NB4 (cell line): ENCODE measurements around the gene RTP1.

Experiments used
- MYC ChIP-seq: IDR thresholded peaks from 2 replicates; pipeline ENCODE4 v1.6.1; 2011; ENCODE audit warnings: low read depth, low read length
- POLR2A ChIP-seq: IDR thresholded peaks from 2 replicates; pipeline ENCODE4 v1.6.1; 2011; ENCODE audit warnings: mild to moderate bottlenecking; ENCODE audit not compliant: insufficient read length; ENCODE audit errors: extremely low read depth
- TF ChIP-seq, protein P1 (sequence below): IDR thresholded peaks from one replicate; pipeline ENCODE4 v1.5.1; 2012; ENCODE audit warnings: low read depth, low read length

DNA sequence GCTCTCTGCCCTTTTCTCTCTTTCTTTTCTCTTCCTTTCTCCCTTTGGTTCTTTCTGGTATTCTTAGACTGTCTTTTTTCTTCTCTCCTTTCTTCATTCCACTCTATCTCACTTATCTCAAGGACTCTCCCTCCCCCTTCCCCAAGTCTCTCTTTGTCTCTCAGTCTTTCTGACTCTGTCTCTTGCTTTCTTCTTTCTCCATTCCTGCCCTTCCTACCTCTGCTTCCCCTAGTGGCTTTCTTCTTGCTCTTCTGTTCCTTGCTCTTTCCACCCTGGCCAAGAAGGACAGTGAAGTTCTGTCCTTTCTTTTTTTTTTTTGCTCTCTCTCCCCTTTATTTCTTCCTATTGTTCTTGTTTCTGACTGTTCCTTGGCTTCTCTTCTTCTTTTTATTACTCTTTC is 35.7 kb upstream of the RTP1 start:
- TF ChIP-seq, protein P1, sequence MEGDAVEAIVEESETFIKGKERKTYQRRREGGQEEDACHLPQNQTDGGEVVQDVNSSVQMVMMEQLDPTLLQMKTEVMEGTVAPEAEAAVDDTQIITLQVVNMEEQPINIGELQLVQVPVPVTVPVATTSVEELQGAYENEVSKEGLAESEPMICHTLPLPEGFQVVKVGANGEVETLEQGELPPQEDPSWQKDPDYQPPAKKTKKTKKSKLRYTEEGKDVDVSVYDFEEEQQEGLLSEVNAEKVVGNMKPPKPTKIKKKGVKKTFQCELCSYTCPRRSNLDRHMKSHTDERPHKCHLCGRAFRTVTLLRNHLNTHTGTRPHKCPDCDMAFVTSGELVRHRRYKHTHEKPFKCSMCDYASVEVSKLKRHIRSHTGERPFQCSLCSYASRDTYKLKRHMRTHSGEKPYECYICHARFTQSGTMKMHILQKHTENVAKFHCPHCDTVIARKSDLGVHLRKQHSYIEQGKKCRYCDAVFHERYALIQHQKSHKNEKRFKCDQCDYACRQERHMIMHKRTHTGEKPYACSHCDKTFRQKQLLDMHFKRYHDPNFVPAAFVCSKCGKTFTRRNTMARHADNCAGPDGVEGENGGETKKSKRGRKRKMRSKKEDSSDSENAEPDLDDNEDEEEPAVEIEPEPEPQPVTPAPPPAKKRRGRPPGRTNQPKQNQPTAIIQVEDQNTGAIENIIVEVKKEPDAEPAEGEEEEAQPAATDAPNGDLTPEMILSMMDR: no peak
- no peak for TF ChIP-seq MYC
- TF ChIP-seq POLR2A: no peak
